ENCODE measurements around the gene KIF21B. TPM values are rescaled to one million over a fixed set of nuclear protein-coding genes. Genes with fewer than 3 reads are reported as not detected.

The KIF21B gene
- 0.14 TPM in 1 of 2 replicates, not detected in the other for total RNA-seq (2014; rRNA removed; shearing (Covaris generic); ENCODE audit: low replicate concordance)

GRCh38 chr1:201023517-201023902 is at the start of gene KIF21B:
TSS of gene KIF21B (minus strand) at chr1:201023714. CDS start at chr1:201023383, 331 bp downstream.
- in situ Hi-C loops (cut with HindIII; ENCODE audit: low pct_unique_long_range_greater_than_20kb, low sequenced_read_pairs) = no loop called here
- peak; percentile 54 for DNase-seq (ENCODE audit: low read depth)

- in situ Hi-C loops (cut with HindIII; ENCODE audit: low pct_unique_long_range_greater_than_20kb, low sequenced_read_pairs) = no loop called here
- no peak for DNase-seq (ENCODE audit: low read depth)
Observed at GRCh38 chr1:201072922-201073321, 49.4 kb upstream of the KIF21B start.

- in situ Hi-C loops (cut with HindIII; ENCODE audit: low pct_unique_long_range_greater_than_20kb, low sequenced_read_pairs) = no loop called here
- DNase-seq (ENCODE audit: low read depth) = no peak
Observed at GRCh38 chr1:201072149-201072548, 48.6 kb upstream of the KIF21B start.

- DNase-seq (ENCODE audit: low read depth) = no peak
- in situ Hi-C loops (cut with HindIII; ENCODE audit: low pct_unique_long_range_greater_than_20kb, low sequenced_read_pairs) = no loop called here
Observed at GRCh38 chr1:201069636-201070035, 46.1 kb upstream of the KIF21B start.

- DNase-seq (ENCODE audit: low read depth) = no peak
- in situ Hi-C loops (cut with HindIII; ENCODE audit: low pct_unique_long_range_greater_than_20kb, low sequenced_read_pairs) = no loop called here
Observed at GRCh38 chr1:201068976-201069375, 45.5 kb upstream of the KIF21B start.

GRCh38 chr1:201066986-201067385 is 43.5 kb upstream of the KIF21B start:
- in situ Hi-C loops (cut with HindIII; ENCODE audit: low pct_unique_long_range_greater_than_20kb, low sequenced_read_pairs) = no loop called here
- no peak for DNase-seq (ENCODE audit: low read depth)

- DNase-seq (ENCODE audit: low read depth) = no peak
- in situ Hi-C loops (cut with HindIII; ENCODE audit: low pct_unique_long_range_greater_than_20kb, low sequenced_read_pairs) = no loop called here
Observed at GRCh38 chr1:201065686-201066085, 42.2 kb upstream of the KIF21B start.

GRCh38 chr1:201064806-201065205 is 41.3 kb upstream of the KIF21B start:
- no peak for DNase-seq (ENCODE audit: low read depth)
- in situ Hi-C loops (cut with HindIII; ENCODE audit: low pct_unique_long_range_greater_than_20kb, low sequenced_read_pairs) = no loop called here

GRCh38 chr1:201063145-201063544 is 39.6 kb upstream of the KIF21B start:
- in situ Hi-C loops (cut with HindIII; ENCODE audit: low pct_unique_long_range_greater_than_20kb, low sequenced_read_pairs) = no loop called here
- no peak for DNase-seq (ENCODE audit: low read depth)

- in situ Hi-C loops (cut with HindIII; ENCODE audit: low pct_unique_long_range_greater_than_20kb, low sequenced_read_pairs) = no loop called here
- no peak for DNase-seq (ENCODE audit: low read depth)
Observed at GRCh38 chr1:201062511-201063091, 39.1 kb upstream of the KIF21B start.

- no peak for DNase-seq (ENCODE audit: low read depth)
- in situ Hi-C loops (cut with HindIII; ENCODE audit: low pct_unique_long_range_greater_than_20kb, low sequenced_read_pairs) = no loop called here
Observed at GRCh38 chr1:201061886-201062285, 38.4 kb upstream of the KIF21B start.

GRCh38 chr1:201061049-201061448 is 37.5 kb upstream of the KIF21B start:
- no peak for DNase-seq (ENCODE audit: low read depth)
- in situ Hi-C loops (cut with HindIII; ENCODE audit: low pct_unique_long_range_greater_than_20kb, low sequenced_read_pairs) = no loop called here

GRCh38 chr1:201060586-201060985 is 37.1 kb upstream of the KIF21B start:
- in situ Hi-C loops (cut with HindIII; ENCODE audit: low pct_unique_long_range_greater_than_20kb, low sequenced_read_pairs) = no loop called here
- DNase-seq (ENCODE audit: low read depth) = no peak

- in situ Hi-C loops (cut with HindIII; ENCODE audit: low pct_unique_long_range_greater_than_20kb, low sequenced_read_pairs) = no loop called here
- DNase-seq (ENCODE audit: low read depth) = no peak
Observed at GRCh38 chr1:201059871-201060555, 36.5 kb upstream of the KIF21B start.

GRCh38 chr1:201059401-201059800 is 35.9 kb upstream of the KIF21B start:
- in situ Hi-C loops (cut with HindIII; ENCODE audit: low pct_unique_long_range_greater_than_20kb, low sequenced_read_pairs) = no loop called here
- DNase-seq (ENCODE audit: low read depth) = no peak

GRCh38 chr1:201054091-201054543 is 30.6 kb upstream of the KIF21B start:
- in situ Hi-C loops (cut with HindIII; ENCODE audit: low pct_unique_long_range_greater_than_20kb, low sequenced_read_pairs) = no loop called here
- DNase-seq (ENCODE audit: low read depth) = no peak

GRCh38 chr1:201053155-201053860 is 29.8 kb upstream of the KIF21B start:
- no peak for DNase-seq (ENCODE audit: low read depth)
- in situ Hi-C loops (cut with HindIII; ENCODE audit: low pct_unique_long_range_greater_than_20kb, low sequenced_read_pairs) = no loop called here

GRCh38 chr1:201051399-201051798 is 27.9 kb upstream of the KIF21B start:
- in situ Hi-C loops (cut with HindIII; ENCODE audit: low pct_unique_long_range_greater_than_20kb, low sequenced_read_pairs) = no loop called here
- DNase-seq (ENCODE audit: low read depth) = no peak

- in situ Hi-C loops (cut with HindIII; ENCODE audit: low pct_unique_long_range_greater_than_20kb, low sequenced_read_pairs) = no loop called here
- no peak for DNase-seq (ENCODE audit: low read depth)
Observed at GRCh38 chr1:201050515-201051277, 27.2 kb upstream of the KIF21B start.

All from Caki2 (cell line).